ENCODE results near the gene CTIF.

The CTIF gene

DNA sequence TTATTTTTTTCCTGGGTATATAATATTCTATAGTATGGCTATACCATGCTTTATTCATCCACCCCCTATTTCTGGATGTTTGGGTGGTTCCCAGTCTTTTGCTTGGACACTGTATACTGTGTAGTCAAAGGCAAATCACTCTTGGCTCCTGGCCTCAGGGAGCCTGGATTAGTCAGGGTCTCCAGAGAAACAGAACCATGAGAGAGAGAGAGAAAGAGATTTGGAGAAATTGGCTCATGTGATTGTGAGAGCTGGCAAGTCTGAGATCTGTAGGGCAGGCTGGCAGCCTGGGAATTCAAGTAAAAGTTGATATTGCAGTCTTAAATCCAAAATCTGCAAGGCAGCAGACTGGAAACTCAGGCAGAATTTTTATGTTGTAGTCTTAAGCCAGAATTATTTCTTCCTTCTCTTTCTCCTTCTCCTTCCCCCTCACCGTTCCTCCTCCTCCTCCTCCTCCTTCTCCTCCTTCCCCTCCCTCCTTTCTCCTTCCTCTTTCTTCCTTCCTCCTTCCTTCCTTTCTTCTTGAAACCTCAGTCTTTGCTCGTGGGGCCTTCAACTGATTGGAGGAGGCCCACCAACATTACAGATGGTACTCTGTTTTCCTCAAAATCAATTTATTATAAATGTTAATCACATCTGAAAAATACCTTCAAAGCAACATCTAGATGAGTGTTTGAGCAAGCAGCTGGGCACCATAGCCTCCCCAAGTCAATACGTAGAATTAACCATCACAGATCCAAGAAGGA lies 33.0 kb downstream of the CTIF start:
- Histone ChIP-seq H4K20me1 (ENCODE audit: low read depth, low read length) (no peaks in the 10 kb centered on the region), H3K27me3 (ENCODE audit: low read length) (no peaks in the 10 kb centered on the region), H3K9ac (ENCODE audit: low read length) (no peak overlapping the region), H3K9me2 (replicated peaks; ENCODE audit: insufficient read depth, low read length) (no peaks in the 10 kb centered on the region), H3F3A (ENCODE audit: insufficient read depth) (no peaks in the 10 kb centered on the region), H3K9me3 (ENCODE audit: insufficient read depth, low read length) (no peaks in the 10 kb centered on the region), H3K4me2 (ENCODE audit: low read depth, low read length, poor library complexity, severe bottlenecking) (no peak overlapping the region), H3K27ac (ENCODE audit: low read depth, low read length) (no peak overlapping the region), H3K79me2 (ENCODE audit: insufficient read depth, low read length) (no peaks in the 10 kb centered on the region), H2AFZ (ENCODE audit: low read depth, low read length, severe bottlenecking) (no peak overlapping the region), H3K4me3 (ENCODE audit: insufficient read depth, low read length, poor library complexity, severe bottlenecking) (no peak overlapping the region), H3K36me3 (ENCODE audit: low read length) (no peaks in the 10 kb centered on the region)
- TF ChIP-seq CTCF (IDR thresholded peaks at IDR 0.05; ENCODE audit: insufficient read depth, low read length, poor library complexity, severe bottlenecking): no peak
- no peak for TF ChIP-seq EZH2phosphoT487 (conservative IDR thresholded peaks at IDR 0.05; ENCODE audit: low read length)

GRCh38 chr18:48572402-48573126 lies 33.7 kb downstream of the CTIF start:
- TF ChIP-seq CTCF (IDR thresholded peaks at IDR 0.05; ENCODE audit: insufficient read depth, low read length, poor library complexity, severe bottlenecking) (no peak), EZH2phosphoT487 (conservative IDR thresholded peaks at IDR 0.05; ENCODE audit: low read length) (no peak)
- Histone ChIP-seq H3K9me3 (ENCODE audit: insufficient read depth, low read length) (no peaks in the 10 kb centered on the region), H3K4me2 (ENCODE audit: low read depth, low read length, poor library complexity, severe bottlenecking) (no peak overlapping the region), H3K79me2 (ENCODE audit: insufficient read depth, low read length) (no peaks in the 10 kb centered on the region), H3F3A (ENCODE audit: insufficient read depth) (no peaks in the 10 kb centered on the region), H2AFZ (ENCODE audit: low read depth, low read length, severe bottlenecking) (no peak overlapping the region), H3K27ac (ENCODE audit: low read depth, low read length) (no peak overlapping the region), H3K9ac (ENCODE audit: low read length) (no peak overlapping the region), H3K9me2 (replicated peaks; ENCODE audit: insufficient read depth, low read length) (no peaks in the 10 kb centered on the region), H3K27me3 (ENCODE audit: low read length) (no peaks in the 10 kb centered on the region), H3K36me3 (ENCODE audit: low read length) (no peaks in the 10 kb centered on the region), H4K20me1 (ENCODE audit: low read depth, low read length) (no peaks in the 10 kb centered on the region), H3K4me3 (ENCODE audit: insufficient read depth, low read length, poor library complexity, severe bottlenecking) (no peak overlapping the region)

- Histone ChIP-seq H3K27ac (ENCODE audit: low read depth, low read length) (no peak overlapping the region), H3F3A (ENCODE audit: insufficient read depth) (no peaks in the 10 kb centered on the region), H3K9me2 (replicated peaks; ENCODE audit: insufficient read depth, low read length) (no peaks in the 10 kb centered on the region), H3K9me3 (ENCODE audit: insufficient read depth, low read length) (no peaks in the 10 kb centered on the region), H3K27me3 (ENCODE audit: low read length) (no peaks in the 10 kb centered on the region), H3K9ac (ENCODE audit: low read length) (no peak overlapping the region), H3K36me3 (ENCODE audit: low read length) (no peaks in the 10 kb centered on the region), H3K79me2 (ENCODE audit: insufficient read depth, low read length) (no peaks in the 10 kb centered on the region), H3K4me2 (ENCODE audit: low read depth, low read length, poor library complexity, severe bottlenecking) (no peak overlapping the region), H4K20me1 (ENCODE audit: low read depth, low read length) (no peaks in the 10 kb centered on the region), H3K4me3 (ENCODE audit: insufficient read depth, low read length, poor library complexity, severe bottlenecking) (no peak overlapping the region), H2AFZ (ENCODE audit: low read depth, low read length, severe bottlenecking) (no peak overlapping the region)
- no peak for TF ChIP-seq CTCF (IDR thresholded peaks at IDR 0.05; ENCODE audit: insufficient read depth, low read length, poor library complexity, severe bottlenecking)
- TF ChIP-seq EZH2phosphoT487 (conservative IDR thresholded peaks at IDR 0.05; ENCODE audit: low read length): no peak
These were observed 34.9 kb downstream of the CTIF start for GRCh38 chr18:48573632-48574283.
